GM18508 (cell line): Measurements from ENCODE around the gene CCNH.

ENCODE experiments used
- ATAC-seq: cut with Tn5 transposase; IDR thresholded peaks from one replicate; pipeline ENCODE4 v1.9.1; 2021; ENCODE audit warnings: moderate number of reproducible peaks; ENCODE audit not compliant: insufficient read depth, unreplicated experiment

Gene CCNH

DNA sequence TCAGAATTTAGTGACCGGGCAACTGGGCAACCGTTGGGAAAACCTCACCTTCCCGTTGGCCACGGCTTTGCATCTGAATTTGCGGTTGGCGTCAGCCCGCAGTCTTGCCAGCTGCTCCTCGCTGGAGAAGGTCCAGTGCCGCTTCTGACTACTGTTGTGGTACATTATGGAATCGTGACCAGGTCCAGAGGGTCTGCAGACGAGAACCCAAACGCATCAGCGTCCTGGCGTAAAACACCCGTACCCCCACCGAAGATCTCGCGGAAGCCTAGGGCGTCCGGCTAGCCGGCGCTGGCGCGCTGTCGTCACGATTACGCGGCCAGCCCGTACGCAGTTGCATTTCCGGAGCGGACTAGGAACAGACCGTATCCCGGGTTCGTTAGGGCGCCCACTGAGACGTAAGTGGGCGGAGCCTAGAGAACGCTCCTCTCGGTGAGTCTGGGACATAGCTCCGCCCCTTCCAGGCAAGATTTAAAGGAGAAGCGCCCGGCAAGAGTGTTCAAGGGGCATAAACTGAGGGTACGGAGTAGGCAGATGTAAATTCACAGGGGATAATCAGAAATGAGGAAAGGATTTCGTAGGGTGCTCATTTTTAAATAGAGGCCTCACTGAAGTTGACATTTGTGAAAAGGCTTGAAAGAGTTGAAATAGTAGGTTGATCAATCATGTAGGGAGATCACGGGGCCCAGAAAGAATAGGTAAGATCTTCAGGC, at the start of gene CCNH:
TSS of gene CCNH (minus strand) at position 301 of the 713 bp plus-strand sequence. CDS start at position 165, 136 bp downstream.
- peak; percentile 98 for ATAC-seq

DNA sequence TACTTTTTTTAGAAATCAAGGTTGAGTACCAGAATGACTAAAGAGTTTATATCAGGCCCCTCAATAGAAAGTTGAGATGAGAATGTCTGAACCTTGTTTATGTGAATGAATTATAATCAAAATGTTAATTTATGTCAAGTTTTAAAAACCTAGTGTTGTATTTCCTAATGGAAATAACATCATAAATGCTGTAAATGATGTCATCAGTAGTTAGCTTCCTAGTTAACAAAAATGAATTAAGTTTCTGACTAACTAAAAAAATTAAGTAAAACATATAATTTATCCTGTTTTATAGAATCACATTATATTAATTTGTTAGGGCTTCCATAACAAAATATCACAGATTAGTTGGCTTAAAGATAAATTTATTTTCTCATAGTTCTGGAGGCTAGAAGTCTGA, 45.0 kb upstream of the CCNH start:
- no peak for ATAC-seq

DNA sequence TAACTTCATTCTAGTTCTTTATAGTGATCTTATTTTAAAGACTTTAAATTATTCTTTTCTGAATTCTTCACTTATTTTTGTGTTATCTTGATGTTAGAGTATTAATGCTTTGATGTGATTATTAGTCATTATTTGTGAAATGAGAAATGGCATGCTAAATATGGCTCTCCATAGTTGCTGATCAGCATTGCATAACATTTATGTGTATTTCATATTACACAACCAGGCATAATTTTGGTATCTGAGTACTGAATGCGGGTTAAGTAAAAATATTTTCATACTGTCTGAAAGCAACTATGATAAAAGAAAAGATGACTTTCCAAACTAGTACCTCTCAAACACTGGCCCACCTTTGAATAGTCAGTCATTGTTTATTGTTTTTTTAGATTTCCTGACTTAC, 41.1 kb upstream of the CCNH start:
- no peak for ATAC-seq

DNA sequence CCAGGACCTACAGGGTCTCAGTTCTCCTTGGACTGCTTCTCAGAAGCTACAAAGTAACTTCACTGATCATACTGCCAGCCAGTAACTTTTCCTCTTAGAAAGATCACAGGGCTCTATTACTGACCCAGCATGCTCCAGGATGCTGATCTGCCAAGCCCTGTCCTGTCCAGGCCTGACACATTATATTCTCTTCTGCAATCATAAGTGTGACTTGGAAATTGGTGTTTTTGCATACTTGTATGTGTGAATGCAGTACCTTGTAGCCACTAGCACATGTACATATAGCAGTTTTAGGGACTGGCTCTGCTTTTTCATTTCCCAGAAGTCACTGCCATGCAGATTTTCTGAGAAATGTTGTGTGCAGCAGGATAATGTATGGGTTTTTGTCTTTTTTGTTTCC, 40.1 kb upstream of the CCNH start:
- no peak for ATAC-seq

DNA sequence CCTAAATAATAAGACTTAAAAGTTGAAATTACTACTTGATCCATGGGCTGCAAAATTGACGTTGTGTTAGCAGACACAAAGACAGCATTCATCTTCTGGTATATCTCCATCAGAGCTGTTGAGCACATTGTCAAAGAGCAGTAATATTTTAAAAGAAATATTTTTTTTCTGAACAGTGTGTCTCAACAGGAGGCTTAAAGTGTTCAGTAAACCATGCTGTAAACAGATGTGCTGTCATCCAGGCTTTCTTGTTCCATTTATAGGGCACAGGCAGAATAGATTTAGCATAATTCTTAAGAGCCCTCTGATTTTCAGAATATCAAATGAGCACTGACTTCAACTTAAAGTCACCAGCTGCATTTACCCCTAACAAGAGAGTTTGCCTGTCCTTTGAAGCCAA, 29.7 kb upstream of the CCNH start:
- no peak for ATAC-seq

DNA sequence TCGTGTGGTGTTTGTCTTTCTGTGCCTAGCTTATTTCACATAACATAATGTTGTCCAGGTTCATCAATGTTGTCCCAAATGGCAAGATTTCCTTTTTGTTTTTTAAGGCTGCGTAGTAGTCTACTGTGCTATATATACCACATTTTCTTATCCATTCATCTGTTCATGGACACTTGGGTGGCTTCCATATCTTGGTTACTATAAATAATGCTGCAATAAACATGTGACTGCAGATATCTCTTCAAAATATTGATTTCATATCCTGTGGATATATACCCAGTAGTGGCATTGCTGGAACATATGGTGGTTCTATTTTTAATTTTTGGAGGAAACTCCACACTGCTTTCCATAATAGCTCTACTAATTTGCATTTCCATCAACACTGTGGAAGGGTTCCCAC, 25.5 kb upstream of the CCNH start:
- ATAC-seq, result no peak

DNA sequence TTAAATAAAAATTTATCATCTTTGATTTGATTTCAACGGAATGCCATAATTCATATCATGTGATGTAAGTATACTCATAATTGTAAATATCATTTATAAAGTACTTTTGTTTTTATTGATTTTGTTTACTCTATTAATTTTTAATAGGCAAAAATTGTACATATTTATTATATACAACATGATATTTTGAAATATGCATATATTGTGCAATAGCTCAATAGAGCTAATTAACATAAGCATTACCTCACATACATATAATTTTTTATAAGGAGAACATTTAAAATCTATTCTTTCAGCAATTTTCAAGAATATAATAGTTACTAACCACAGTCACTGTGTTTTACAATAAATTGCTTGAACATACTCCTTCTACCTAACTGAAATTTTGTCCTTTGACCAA, 25.0 kb upstream of the CCNH start:
- no peak for ATAC-seq

DNA sequence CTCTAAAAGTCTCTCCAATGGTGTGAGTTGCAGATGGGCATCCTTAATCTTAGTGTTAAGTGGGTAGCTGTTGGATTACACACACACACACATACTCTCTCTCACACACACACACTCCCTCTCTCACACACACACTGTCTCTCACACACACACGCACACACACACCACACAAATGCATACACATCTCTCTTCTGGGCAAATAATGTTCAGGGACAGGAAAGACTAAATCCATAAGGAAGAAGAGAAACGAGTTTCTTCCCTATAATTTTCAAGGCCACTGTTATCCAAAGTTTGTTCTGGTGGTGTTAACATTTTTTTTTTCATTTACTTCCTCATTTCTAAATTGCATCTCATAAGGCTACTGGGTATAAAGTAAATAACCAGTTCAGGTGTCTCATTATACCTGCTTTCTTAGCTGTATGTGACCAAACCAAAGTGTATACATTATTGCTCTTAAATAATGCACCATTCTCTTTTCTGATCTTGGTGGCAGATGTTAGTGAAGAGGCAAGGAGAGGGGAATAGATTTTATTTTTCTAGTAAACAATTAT, 22.5 kb upstream of the CCNH start:
- ATAC-seq, result no peak

DNA sequence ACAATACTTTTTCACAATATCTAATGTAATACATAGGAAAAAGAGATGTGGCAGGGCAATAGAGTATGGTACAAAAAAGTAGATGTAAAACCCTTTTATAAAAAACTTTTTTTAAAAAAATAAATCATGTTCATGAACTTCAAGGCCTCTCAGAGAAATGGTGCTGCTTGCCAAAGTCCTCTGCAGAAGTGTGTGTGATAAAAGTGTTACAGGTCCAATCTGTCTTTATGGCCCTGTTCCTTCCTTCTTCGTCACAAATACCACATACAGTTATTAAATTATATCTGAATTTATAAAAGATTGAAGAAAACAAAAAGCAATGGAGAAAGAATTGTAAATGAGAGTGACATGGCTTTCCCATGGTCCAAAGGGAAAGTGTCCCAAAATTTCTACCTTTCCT, 21.7 kb upstream of the CCNH start:
- no peak for ATAC-seq

DNA sequence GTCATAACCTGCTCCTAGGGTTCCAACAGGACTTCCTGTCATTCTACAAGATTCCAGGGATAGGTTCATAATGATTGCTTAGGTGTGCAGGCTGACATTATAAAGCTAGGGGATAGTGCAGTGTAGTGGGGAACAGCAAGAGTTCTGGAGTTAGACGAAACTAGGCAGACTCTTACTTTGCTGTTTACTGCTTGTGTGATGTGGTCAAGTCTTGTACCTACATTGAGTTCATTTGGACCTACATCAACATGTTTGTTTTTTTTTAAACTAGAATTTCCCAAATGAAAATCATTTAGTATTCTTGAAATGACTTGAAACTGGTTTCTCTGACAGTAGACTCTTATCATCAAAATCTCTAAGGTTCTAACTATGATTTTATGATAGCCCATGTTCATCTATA, 21.2 kb upstream of the CCNH start:
- no peak for ATAC-seq

DNA sequence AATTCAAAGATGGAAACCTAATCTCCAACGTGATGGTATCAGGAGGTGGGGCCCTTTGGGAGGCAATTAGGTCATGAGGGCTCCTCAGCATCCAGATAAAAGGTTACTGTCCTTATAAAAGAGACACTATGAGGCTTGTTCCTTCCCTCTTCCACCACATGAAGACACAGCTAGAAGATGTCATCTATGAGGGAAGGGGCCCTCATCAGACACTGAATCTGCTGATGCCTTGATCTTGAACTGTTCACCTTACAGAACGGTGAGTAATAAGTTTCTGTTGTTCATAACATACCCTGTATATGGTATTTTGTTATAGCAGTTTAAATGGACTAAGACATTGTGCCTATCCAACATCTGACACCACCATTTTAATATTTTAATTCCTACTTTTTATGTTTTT, 19.7 kb upstream of the CCNH start:
- no peak for ATAC-seq

DNA sequence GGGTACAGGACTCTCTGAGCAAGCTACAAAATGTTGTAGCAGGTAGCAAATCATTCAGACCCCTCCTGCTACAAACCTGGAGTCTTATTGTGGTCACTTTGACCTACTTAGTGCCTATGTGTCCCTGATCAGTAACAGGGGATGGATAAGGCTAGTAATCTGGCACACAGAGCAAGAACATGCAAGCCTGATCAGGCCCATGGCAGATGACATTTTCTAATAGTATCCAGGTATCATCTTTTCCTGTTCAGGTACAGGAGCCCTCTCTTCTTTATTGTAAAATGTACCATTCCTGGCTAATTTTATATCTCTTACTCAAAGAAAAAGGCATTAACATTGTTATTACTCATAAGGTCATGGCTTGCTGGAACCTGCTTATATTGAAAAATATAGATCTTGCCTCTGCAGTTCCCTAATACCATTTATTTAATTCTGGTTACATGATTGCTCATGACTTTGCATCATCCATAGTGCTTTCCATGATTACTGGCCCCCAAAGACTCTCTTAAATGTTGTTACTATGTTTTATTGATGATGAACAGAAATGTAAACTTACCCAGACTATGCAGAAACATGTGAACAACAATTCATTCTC, 18.2 kb upstream of the CCNH start:
- no peak for ATAC-seq

DNA sequence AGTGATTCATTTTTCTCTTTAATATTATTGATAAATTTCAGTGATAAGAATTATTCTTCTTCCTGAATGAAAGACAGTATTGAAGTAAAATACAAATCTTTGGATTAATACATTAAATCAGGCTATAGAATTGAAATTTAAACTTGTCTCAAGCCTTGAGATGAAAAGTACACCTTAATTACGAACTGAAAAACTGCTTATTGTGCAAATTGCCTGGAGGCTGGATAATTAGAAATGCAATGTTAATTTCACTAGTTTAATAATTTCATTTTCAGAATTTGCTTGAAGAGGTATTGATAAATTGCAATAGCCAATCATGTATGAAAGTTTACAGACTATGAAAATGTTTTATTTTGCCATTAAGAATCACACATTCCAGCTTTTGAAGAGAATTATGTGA, 11.0 kb upstream of the CCNH start:
- no peak for ATAC-seq

DNA sequence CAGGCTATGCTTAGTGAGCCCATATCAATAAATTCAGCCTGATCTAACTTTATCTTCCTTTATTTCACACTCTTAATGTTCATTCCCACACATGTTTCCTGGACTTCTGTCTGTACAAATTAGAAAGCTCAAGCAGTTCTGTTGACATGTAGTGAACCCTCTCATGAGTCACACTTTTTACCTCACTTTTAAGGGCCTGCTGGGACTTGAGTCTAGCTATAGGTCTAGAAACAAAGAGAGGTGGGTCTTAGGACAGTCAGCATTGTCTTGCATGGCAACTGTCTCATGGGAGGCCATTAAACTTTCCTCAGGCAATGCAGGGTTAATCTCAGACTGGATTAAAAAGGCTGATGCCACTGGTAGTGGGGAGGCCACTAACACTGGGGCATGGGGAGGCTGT, 8.6 kb upstream of the CCNH start:
- ATAC-seq, result no peak

DNA sequence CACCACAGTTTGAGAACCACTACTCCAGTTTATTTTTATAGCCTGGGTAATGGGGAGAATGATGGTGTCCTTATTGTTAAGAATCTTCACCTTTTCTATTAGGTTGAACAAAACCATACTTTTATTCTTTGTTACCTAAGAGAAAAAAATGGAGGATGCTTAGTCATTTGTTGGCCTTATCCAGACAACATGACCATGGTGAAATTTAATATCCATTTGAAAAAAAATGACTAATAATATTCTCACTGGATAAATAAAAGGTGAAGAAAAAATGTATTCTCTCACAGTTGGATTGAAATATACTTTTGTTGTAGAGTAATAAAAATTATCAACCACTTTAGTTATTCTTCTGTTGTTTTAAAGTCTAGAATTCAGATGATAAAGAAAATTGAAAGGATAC, 5.8 kb upstream of the CCNH start:
- no peak for ATAC-seq

DNA sequence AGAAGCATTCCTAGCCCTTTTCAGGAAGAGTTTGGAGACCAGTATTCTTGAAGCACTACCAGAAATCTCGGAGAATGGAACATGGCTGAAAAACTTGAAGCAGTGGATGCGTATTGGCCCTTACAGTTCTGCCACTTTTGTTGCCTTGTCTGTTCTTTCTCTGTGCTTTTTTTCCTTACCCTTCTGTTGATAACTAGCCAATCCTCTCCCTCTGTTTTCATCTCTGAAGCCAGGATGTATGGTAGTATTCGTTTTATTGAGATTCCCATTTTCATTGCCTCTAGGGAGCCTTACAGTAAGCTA, 564 bp upstream of the CCNH start:
- no peak for ATAC-seq

DNA sequence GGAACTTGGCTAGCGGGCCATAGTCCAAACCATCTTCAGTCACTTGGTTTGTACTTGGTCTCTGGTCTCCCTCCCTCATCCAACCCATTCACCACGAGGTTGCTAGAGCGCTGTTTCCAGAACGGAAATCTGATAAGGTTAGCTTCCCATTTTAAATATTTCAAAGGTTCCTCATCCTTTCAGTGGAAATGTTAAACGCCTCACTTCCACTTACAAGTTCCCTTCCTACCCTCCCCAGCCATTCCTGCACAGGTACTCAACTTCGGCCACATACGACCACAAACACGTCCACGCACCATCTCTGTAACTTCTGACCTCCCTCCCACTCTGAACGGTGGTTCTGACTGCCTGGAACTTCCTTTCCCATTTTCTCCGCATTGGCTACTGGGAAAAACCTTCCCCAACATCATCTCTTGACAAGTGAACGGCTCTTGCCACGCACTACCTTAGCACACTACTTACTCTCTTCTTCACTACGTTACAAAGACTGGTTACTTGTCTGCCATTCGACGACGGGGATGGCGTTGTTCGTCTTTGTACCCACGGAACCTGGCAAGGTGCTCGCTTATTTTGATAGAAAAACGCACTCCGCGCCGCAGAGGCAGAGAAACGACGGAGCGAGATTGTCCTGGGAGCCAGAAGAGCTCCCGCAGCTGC, 629 bp downstream of the CCNH start:
- ATAC-seq, result peak; percentile 5

DNA sequence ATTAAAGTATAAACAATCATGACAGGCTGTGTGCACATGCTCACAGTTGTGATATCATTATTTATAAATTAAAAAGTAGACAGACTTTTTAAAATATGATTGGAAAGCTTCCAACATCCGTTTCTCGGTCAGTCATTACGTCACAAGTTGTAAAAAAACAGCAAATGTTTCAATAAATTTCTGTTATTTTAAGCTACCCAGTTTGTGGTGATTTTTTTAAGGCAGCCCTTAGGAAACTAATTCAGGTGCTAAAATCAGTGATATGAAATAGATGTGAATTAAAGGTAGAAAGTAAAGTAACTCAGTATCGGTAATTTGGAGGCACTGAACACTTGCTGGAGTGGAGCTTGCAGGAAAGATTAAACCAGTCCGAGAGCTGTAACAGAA, 1.2 kb downstream of the CCNH start:
- no peak for ATAC-seq

DNA sequence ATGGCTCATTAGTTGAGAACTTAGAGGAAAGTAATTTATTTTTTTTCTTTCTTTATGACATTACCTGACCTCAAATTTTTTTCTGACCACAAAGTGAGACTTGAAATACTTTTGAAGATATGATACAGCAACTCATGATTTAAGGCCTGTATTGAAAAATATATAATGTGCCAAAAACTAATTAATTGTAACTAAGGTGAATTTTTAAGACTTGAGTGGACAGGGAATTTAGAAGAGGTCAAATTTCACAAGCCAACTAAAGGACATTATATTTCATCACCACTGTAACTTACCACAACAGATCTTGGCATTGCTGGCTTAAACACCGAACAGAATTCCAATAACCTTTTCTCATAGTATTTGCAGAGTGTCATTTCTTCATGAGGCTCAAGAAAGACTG, 1.8 kb downstream of the CCNH start:
- no peak for ATAC-seq

DNA sequence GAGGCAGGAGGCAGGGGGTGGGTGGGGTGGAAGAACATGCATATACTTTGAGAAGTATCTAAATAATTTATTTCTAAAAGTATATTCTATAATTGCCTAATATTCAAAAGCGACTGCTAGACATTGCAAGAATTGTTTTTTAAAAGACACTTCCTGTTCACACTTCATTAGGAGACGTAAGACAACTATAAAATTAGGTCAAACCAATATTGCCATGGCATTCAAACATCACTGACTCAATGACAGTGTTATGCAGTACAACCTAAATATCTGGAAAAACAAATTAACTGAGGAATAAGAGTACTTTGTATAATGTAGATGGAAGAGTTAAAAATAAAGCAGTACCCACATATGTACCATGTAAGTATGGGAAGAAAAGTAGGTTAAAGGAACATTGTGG, 4.5 kb downstream of the CCNH start:
- no peak for ATAC-seq

DNA sequence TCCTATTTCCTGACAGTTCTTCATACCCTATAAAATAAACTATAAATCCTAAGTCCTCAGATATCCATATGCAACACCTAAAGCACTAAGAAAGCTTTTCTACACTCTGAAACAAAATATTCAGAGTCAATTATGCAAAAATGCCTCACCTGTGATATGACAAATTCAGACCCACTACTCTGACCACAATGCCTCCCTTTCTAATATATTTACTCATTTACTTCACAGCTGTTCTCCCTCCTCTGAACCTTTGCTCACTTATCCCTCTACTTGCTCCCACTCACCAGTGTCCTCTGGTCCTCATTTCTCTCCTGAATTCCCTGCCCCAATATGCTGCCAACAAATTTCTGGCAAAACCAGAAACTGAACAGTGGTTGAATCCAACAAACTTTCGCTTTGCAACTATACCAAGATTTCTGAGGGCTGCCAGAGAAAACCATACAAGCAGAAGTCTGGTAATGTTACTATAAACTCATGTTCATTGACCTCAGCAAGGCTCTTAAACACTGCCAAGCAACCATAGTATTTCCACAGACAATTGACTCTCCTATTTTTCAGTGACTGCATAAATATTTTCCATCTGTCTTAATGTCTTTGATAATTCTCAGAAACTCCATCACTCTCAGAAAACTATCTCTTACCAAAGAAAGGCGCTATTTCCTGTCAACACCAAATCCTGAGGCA, 7.1 kb downstream of the CCNH start:
- no peak for ATAC-seq
